ENCODE measurements around the gene DPH5.

- TF ChIP-seq, protein P1, sequence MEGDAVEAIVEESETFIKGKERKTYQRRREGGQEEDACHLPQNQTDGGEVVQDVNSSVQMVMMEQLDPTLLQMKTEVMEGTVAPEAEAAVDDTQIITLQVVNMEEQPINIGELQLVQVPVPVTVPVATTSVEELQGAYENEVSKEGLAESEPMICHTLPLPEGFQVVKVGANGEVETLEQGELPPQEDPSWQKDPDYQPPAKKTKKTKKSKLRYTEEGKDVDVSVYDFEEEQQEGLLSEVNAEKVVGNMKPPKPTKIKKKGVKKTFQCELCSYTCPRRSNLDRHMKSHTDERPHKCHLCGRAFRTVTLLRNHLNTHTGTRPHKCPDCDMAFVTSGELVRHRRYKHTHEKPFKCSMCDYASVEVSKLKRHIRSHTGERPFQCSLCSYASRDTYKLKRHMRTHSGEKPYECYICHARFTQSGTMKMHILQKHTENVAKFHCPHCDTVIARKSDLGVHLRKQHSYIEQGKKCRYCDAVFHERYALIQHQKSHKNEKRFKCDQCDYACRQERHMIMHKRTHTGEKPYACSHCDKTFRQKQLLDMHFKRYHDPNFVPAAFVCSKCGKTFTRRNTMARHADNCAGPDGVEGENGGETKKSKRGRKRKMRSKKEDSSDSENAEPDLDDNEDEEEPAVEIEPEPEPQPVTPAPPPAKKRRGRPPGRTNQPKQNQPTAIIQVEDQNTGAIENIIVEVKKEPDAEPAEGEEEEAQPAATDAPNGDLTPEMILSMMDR (IDR thresholded peaks at IDR 0.05): no peak
- no peak for TF ChIP-seq EZH2 (IDR thresholded peaks at IDR 0.05; ENCODE audit: borderline replicate concordance, insufficient read depth, low read depth, low read length, poor library complexity, severe bottlenecking)
Observed at GRCh38 chr1:101022294-101022693, 3.3 kb downstream of the DPH5 start.
